GM12865 (cell line): ENCODE measurements around the gene CCDC148.

Experiments
- DNase-seq: peaks from one replicate; pipeline ENCODE4 v3.0.0; 2010; ENCODE audit warnings: low read depth
- H3K4me3 ChIP-seq: 2 replicates; pipeline ENCODE4 v1.5.1; 2011; ENCODE audit warnings: mild to moderate bottlenecking, low read depth, low read length, control low read depth
- TF ChIP-seq, protein P1 (sequence below): IDR thresholded peaks from 2 replicates; pipeline ENCODE4 v1.5.1; 2011; ENCODE audit warnings: low read length, control low read depth, low read depth, inconsistent platforms; ENCODE audit not compliant: insufficient read depth; ENCODE audit errors: missing control alignments

The CCDC148 gene

GRCh38 chr2:158491072-158491471 is 34.5 kb upstream of the CCDC148 start:
- TF ChIP-seq, protein P1, sequence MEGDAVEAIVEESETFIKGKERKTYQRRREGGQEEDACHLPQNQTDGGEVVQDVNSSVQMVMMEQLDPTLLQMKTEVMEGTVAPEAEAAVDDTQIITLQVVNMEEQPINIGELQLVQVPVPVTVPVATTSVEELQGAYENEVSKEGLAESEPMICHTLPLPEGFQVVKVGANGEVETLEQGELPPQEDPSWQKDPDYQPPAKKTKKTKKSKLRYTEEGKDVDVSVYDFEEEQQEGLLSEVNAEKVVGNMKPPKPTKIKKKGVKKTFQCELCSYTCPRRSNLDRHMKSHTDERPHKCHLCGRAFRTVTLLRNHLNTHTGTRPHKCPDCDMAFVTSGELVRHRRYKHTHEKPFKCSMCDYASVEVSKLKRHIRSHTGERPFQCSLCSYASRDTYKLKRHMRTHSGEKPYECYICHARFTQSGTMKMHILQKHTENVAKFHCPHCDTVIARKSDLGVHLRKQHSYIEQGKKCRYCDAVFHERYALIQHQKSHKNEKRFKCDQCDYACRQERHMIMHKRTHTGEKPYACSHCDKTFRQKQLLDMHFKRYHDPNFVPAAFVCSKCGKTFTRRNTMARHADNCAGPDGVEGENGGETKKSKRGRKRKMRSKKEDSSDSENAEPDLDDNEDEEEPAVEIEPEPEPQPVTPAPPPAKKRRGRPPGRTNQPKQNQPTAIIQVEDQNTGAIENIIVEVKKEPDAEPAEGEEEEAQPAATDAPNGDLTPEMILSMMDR = no peak
- no peak overlapping the region for H3K4me3 ChIP-seq
- DNase-seq = no peak

- TF ChIP-seq, protein P1 = no peak
- DNase-seq = no peak
- no peak overlapping the region for H3K4me3 ChIP-seq
These were observed 33.0 kb upstream of the CCDC148 start for GRCh38 chr2:158489366-158490112.

DNA sequence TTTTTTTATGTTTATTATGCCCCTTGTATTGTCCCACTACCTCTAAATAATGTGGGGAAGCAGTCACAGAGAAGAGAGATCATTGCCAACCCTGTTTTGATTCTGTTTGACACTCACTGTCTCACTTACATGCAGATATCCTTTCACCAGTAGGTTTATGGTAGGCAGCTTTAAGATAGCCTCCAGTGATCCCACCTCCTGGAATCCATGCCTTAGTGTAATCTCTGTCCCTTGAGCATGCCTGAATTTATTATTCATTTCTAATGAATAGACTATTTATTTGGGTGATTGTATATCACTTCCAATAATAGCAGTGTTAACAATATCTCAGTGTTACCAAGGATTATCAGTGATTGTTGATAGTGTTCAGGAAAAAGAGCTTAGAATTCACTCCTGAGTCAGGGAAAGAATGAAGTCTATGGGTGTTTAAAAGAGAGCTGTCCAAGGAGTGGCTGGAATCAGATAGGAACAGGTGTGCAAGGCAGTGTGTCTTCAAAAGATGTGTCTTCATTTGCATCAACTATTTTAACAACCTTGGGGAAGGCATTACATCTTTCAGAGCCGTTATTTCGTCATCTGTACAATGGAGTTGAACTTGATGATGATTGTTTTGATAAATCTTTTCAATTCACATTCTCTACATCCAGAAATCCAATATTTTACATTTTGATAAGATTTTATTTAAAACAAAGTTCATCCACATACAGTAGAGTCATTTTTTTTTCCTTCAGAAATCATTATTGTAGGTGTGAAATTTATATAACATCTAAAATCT is 32.1 kb upstream of the CCDC148 start:
- TF ChIP-seq, protein P1 = no peak
- H3K4me3 ChIP-seq = no peak overlapping the region
- no peak for DNase-seq

DNA sequence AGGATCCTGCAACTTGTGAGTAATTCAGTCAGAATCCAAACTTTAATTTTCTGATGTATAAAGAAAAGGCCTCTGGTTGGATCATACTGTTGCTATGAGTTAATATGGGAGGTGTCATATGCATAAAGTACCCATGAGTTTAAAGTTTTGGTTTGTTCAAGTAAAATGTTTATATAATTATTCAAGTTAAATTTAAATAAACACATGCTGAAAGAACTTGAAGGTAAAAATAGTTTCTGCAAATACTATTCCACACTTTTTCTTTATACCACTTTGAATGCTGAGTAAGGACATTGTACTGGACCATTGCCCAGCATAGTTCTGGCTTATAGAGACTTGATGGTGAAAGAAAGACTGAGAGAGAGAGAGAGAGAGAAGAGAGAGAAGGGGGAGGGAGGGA is 30.9 kb upstream of the CCDC148 start:
- TF ChIP-seq, protein P1 = no peak
- no peak for DNase-seq
- no peak overlapping the region for H3K4me3 ChIP-seq

- TF ChIP-seq, protein P1 = no peak
- DNase-seq = no peak
- H3K4me3 ChIP-seq = no peak overlapping the region
These were observed 30.4 kb upstream of the CCDC148 start for GRCh38 chr2:158486970-158487325.

DNA sequence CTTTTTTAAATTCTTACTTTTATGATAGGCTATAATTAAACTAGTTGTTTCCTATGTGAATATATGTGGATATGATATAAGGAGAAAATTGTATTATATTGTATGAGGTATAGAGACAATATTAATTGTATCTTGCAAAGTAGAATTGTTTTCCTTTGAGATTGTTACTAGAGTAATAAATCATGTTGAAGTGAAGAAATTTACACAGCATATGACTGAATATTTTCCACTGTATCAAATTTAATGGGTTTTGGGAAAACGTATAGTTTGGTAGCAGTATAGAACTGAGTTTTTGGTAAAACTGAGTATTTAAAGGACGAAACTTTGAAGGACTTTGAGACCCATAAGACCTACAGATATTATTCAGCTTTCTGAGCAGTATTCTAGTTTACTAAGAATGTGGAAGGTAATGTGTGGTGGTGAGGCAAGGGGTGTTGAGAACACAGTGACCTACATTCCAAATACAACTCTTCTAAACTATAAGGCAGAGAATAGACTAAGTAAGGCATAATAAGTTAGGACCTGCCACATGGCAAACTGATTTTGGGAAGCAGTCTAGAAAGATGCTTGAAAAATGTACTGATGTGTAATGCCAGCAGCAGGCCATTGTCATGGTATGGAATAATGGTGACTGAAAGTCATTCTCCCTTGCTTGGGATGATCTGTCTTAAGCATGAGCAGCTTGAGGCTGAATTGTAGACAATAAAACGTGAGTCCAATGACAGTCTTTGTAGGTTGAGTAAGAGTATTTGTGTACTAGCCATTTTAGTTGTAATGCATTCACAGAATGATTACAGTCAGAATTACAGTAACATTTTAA is 29.8 kb upstream of the CCDC148 start:
- no peak for DNase-seq
- TF ChIP-seq, protein P1 = no peak
- H3K4me3 ChIP-seq = no peak overlapping the region
